HT-29 (cell line): Measurements from ENCODE around the gene BOK. TPM values are rescaled to one million over a fixed set of nuclear protein-coding genes. Genes with fewer than 3 reads are reported as not detected.
A peak's percentile ranks its signal among the peaks of the same experiment; 100 is the strongest.
"Not testable (repeated sequence)": the region's sequence is repeated elsewhere in the genome, so short reads cannot be mapped to it uniquely, and the experiment has no call there.

Source experiments
- DNase-seq: peaks from one replicate; pipeline ENCODE4 v3.0.0-alpha.2; 2015; ENCODE audit warnings: low spot score
- total RNA-seq: library from RNA; depleted of rRNA; stranded (reverse); fragments of >200 nt; shearing (Covaris generic); gene quantifications from 2 replicates; pipeline ENCODE4 v1.2.3, GENCODE V29; 2014; rRNA removed

Gene BOK, protein sequence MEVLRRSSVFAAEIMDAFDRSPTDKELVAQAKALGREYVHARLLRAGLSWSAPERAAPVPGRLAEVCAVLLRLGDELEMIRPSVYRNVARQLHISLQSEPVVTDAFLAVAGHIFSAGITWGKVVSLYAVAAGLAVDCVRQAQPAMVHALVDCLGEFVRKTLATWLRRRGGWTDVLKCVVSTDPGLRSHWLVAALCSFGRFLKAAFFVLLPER
- total RNA-seq = 50.4 and 54.8 TPM in 2 replicates

DNA sequence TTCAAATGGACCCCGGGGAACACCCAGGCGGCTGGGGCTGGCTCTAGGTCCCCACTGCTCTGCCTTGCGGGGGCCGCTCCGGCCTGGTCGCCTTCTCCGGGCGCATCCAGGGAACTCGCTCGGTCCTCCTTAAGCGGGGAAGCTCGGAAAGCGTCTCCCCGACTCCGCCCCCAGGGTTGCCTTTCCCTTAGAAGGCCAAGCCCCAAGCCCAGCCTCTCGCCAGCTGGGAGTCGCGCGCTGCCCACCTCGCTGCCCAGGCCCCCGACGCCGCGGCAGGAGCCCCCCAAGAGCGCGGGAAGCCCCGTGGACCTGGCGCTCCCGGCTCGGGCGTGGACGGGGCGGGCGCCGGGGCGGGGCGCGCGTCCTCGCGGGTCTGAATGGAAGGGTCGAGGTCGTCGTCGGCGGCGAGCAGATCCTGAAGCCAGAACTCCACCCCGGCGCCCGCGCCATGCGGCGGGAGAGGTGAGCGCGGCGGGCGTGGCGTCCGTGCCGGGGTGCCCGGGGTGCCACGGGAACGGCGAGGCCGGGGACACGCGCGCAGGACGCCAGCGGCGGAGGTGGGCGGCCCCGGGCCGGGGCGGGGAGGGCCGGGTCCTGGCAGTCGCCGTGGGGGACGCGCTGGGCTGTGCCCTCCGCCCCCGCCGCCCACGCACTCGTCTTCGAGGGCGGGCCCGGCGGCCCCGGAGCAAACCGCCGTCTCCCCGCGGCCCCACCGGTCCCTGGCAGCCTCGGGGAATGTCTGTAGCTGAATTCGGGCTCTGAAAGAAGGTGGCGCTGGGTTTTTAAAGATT, at the start of gene BOK:
Gene BOK (plus strand): TSS at position 214 of the 791 bp plus-strand sequence. CDS start 739 bp downstream, outside the sequence.
- DNase-seq = peak; percentile 75

DNA sequence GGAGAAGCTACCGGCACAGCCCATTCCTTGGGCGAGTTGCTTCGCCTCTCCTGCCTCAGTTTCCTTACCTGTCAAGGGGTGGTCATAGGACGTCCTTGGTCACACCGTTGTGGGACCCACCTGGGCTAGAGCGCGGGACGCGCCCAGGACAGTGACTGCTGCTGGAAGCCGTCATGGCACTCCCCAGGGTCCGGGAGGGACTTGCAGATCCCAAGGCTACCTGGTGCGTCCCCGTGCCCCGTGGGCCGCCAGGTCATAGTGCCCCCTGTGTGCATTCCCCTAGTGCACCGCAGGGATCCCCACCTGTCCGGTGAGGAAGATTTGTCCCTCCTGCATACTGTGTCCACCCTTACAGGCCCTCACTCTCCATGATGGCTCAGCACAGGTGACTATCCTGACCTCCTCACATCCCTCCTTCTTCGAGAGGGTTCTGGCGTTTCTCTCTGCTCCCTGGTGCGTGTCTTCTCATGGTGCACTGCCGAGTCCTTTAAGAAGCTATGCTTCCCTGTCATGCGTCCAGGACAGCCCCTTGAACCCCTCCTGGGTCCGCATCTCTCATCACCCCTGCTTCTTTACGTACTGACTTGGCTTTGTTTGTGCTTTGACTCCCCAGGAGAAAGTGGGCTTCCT, 49.3 kb upstream of the BOK start:
- DNase-seq = no peak

DNA sequence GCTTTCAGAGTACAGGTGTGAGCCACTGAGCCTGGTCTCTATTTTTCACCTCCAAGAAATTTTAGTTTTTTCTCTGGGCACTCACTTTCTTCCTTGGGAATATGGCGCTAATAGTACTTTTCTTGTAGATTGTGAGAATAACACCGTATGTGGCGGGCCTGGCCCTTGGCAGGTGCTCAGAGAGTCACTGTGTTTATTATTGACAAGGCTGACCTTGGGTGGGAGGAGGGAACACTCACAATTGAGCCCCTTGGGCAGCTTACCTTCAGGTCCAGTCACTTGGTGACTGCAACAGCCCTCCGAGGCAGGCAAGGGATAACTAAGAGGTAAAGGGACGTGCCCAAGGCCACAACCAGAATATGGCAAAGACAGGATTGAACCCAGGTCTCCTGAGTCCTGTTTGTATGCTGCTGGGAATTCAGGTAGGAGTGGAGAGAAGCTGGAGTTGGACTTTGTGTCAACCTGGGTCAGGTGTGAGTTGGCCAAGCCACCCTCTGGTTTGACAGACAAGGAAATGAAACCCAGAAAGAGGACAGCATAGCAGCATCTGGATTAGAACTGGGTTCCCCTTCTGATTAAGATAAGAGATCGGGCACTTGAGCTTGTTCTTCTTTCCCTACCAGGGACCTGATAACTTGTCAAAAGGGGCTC, 47.3 kb upstream of the BOK start:
- DNase-seq = no peak

- DNase-seq = no peak
These were observed 44.0 kb upstream of the BOK start for GRCh38 chr2:241514553-241514952.

GRCh38 chr2:241514986-241515737, 43.4 kb upstream of the BOK start:
- DNase-seq = no peak

- no peak for DNase-seq
These were observed 42.0 kb upstream of the BOK start for GRCh38 chr2:241516520-241516965.

DNA sequence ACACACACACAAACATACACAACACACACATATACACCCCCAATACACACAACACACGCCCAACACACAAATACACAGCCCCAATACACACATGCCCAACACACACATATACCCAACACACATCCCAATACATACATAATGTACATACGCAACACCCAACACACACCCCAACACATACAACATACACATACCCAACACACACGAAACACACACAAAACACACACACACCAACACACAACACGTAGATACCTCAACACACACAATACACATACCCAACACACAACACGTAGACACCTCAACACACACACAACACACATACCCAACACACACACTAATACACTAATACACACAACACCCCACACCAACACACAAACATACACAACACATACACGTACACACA, 41.2 kb upstream of the BOK start:
- DNase-seq = no peak

DNA sequence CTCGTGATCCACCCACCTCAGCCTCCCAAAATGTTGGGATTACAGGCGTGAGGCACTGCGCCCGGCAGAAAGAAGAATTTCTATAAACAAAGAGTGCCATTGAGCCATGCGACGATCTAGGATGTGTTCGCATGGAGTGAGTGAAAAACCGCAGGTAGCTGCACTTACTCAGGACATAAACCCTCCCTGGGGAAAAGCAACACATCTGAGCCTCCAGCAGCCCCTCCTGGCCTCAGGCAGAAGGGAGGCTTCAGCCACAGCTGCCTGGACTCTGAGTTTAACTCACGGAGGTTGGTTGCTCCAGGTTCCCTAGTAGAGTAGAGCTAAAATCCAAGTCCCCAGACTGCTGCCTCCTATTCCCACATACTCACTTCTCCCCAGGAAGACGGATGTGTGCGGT, 38.9 kb upstream of the BOK start:
- no peak for DNase-seq

DNA sequence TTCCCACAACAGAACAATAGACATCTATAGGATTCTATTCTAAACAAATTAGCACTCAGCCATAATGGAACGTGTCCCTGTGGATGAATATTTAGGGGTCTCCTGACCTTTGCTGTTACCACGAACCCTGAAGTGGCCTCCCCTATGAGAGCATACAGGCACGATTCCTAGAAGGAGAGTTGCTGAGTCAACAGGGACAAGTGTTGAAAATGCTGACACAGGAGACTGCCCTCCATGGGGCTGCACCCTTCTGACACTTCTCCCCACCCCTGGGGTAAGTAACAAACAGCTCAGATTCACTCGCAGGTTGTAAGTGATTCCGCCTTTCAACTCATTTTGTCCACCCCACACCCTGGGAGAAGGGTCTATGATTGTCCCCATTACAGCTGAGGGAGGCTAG, 36.1 kb upstream of the BOK start:
- DNase-seq = no peak

- DNase-seq = not testable (repeated sequence)
These were observed 32.4 kb upstream of the BOK start for GRCh38 chr2:241525818-241526780.

- no peak for DNase-seq
These were observed 28.0 kb upstream of the BOK start for GRCh38 chr2:241530571-241530970.

GRCh38 chr2:241531161-241531722, 27.3 kb upstream of the BOK start:
- DNase-seq = no peak

GRCh38 chr2:241532168-241532567, 26.4 kb upstream of the BOK start:
- DNase-seq = no peak

GRCh38 chr2:241532733-241533601, 25.6 kb upstream of the BOK start:
- DNase-seq = no peak

- DNase-seq = no peak
These were observed 24.3 kb upstream of the BOK start for GRCh38 chr2:241534293-241534692.

DNA sequence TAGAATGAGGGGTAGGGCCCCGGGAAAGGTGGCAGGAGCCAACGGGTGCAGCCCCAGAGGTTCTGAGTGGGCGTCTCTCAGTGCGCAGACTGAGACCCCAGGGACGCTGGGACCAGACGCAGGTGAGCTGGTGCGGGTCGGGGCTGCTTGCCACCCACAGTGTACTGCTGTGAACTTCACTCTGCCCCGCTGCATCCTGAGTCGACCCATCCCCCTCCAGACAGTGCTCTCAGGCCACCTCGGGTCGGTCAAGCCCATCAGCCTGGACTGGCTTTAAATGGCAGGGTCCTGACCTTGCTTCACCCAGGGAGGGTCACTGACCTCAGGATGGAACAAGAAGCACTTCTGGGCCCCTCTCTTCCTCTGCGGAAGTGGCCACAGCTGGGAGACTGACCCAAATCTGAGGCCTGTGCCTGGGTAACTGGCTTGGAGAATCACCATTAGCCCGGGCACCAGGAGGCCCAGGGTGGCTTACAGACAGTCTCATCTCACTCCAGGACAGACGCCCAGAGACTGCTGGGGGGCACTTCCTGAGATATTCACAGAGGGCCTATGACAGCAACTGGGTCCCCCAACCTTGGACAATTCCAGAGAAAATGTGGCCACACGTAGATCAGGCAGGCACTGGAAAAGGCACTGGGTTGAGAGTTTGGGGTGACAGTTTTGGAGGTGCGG, 23.7 kb upstream of the BOK start:
- no peak for DNase-seq

- no peak for DNase-seq
These were observed 22.5 kb upstream of the BOK start for GRCh38 chr2:241535871-241536655.
